Measurements from ENCODE around the gene FBXW11.

DNA sequence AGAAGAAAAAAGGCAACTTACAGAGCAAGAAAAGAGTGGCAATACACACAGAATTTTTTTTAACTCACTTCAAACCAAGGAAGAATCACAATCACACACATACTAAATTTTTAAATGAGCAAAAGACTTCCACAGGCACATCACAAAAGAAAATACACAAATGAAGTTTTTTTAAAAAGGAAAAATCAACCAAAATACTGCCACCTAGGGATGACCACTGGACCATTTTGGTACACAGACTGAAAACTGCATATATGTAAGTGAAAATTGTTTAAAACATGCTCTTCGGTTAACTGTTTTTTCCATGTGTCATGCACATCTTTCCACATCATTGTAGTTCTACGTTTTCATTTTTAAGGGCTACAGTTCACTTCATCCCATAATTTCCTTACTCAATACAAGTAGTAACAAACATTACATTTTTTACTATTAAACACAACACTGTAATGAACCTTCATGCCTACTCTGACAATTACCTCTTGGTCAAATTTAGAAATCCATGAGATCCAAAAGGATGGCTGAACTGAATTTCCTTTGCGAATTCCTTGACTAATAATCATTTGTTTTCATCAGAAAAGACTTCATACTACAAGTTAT lies 79.0 kb downstream of the FBXW11 start:
- TF ChIP-seq, protein P1, sequence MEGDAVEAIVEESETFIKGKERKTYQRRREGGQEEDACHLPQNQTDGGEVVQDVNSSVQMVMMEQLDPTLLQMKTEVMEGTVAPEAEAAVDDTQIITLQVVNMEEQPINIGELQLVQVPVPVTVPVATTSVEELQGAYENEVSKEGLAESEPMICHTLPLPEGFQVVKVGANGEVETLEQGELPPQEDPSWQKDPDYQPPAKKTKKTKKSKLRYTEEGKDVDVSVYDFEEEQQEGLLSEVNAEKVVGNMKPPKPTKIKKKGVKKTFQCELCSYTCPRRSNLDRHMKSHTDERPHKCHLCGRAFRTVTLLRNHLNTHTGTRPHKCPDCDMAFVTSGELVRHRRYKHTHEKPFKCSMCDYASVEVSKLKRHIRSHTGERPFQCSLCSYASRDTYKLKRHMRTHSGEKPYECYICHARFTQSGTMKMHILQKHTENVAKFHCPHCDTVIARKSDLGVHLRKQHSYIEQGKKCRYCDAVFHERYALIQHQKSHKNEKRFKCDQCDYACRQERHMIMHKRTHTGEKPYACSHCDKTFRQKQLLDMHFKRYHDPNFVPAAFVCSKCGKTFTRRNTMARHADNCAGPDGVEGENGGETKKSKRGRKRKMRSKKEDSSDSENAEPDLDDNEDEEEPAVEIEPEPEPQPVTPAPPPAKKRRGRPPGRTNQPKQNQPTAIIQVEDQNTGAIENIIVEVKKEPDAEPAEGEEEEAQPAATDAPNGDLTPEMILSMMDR (IDR thresholded peaks at IDR 0.05; ENCODE audit: low read depth, low read length, poor library complexity, severe bottlenecking), result peak; percentile 60
- TF ChIP-seq EZH2phosphoT487 (IDR thresholded peaks at IDR 0.05; ENCODE audit: borderline replicate concordance, low read length), result no peak
